Activated CD8-positive, alpha-beta T cell treated with anti-CD3 and anti-CD28 coated beads for 36 hours (primary cell): ENCODE data around the gene CLIC1. TPM values are rescaled to one million over a fixed set of nuclear protein-coding genes. Genes with fewer than 3 reads are reported as not detected.

Source experiments
- ATAC-seq: fragments of 200-7000 bp; cut with Tn5 transposase; one replicate; pipeline ENCODE4 v1.10.0; 2021; ENCODE audit warnings: mild to moderate bottlenecking, moderate library complexity
- CTCF ChIA-PET: fragments of 350-600 bp; sonication (Branson Sonifier 250); formaldehyde crosslinking; loops from one replicate; lab custom pipeline; 2021; ENCODE audit warnings: antibody characterized with exemption; lab: Charles Lee
- POLR2A ChIA-PET: fragments of 350-600 bp; sonication (Branson Sonifier 250); formaldehyde crosslinking; loops from one replicate; lab custom pipeline; 2021; ENCODE audit warnings: antibody characterized with exemption; lab: Charles Lee
- DNase-seq: peaks from one replicate; pipeline ENCODE4 v3.0.0-alpha.2; 2020
- H3K27ac Mint-ChIP-seq: one replicate; pipeline ENCODE4 v1.8.0; 2021; ENCODE audit warnings: mild to moderate bottlenecking, mixed read lengths
- H3K27me3 Mint-ChIP-seq: one replicate; pipeline ENCODE4 v1.8.0; 2021; ENCODE audit warnings: mixed read lengths
- H3K36me3 Mint-ChIP-seq: one replicate; pipeline ENCODE4 v1.8.0; 2021; ENCODE audit warnings: low read depth, mixed read lengths
- H3K4me1 Mint-ChIP-seq: one replicate; pipeline ENCODE4 v1.8.0; 2021; ENCODE audit warnings: low read depth, mixed read lengths
- H3K4me3 Mint-ChIP-seq: one replicate; pipeline ENCODE4 v1.8.0; 2021; ENCODE audit warnings: mild to moderate bottlenecking, moderate library complexity, mixed read lengths
- H3K9me3 Mint-ChIP-seq: one replicate; pipeline ENCODE4 v1.8.0; 2021; ENCODE audit warnings: mixed read lengths
- intact Hi-C: fragments of 100-400 bp; cut with micrococcal nuclease; formaldehyde crosslinking; loops from one replicate; pipeline ENCODE4 v1.10.0; 2022
- total RNA-seq, 2 experiments: library from RNA; stranded (reverse); gene quantifications; one replicate each; pipeline ENCODE4 v1.2.3, GENCODE V29; 2021
- TF ChIP-seq, protein P1 (sequence below): fragments of 200-600 bp; IDR thresholded peaks from one replicate; pipeline ENCODE4 v1.8.0; 2022; ENCODE audit warnings: antibody characterized with exemption, mild to moderate bottlenecking

The CLIC1 gene
- total RNA-seq, 2 experiments from 2014 or later = 334 to 346 TPM

DNA sequence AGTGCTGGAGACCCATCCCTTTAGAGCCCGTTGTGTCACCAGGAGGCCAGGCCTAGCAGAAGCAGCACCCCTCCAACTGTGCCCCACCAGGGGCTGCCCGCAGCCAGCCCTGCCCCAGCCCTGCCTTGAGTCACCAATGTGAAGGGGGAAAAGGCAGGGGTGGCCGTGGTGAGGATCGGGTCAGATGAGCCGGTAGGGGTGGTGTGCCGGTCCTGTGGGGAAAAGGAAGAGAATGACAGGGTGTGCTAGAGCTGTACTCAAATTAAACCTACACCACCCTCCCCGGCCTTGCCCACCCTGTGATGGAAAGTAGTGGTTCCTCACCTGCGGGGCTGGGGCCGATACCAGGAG, 29.2 kb upstream of the CLIC1 start:
- Mint-ChIP-seq H3K4me3 (no peak overlapping the region), H3K27ac (no peak overlapping the region), H3K27me3 (no peaks in the 10 kb centered on the region), H3K9me3 (no peaks in the 10 kb centered on the region), H3K4me1 (peaks cover 7% of the 10 kb centered on the region), H3K36me3 (peaks cover 18% of the 10 kb centered on the region)
- ChIA-PET CTCF (no interaction called here), POLR2A (interaction anchor here (1.1 to 2.0 kb wide), 5 partner anchors 9 to 43 kb away, joined by 4 to 5 read pairs (median 5); partner anchors contain the start of genes LY6G6C, MPIG6B and VWA7)
- ATAC-seq (no peak), DNase-seq (no peak)
- TF ChIP-seq, protein P1, sequence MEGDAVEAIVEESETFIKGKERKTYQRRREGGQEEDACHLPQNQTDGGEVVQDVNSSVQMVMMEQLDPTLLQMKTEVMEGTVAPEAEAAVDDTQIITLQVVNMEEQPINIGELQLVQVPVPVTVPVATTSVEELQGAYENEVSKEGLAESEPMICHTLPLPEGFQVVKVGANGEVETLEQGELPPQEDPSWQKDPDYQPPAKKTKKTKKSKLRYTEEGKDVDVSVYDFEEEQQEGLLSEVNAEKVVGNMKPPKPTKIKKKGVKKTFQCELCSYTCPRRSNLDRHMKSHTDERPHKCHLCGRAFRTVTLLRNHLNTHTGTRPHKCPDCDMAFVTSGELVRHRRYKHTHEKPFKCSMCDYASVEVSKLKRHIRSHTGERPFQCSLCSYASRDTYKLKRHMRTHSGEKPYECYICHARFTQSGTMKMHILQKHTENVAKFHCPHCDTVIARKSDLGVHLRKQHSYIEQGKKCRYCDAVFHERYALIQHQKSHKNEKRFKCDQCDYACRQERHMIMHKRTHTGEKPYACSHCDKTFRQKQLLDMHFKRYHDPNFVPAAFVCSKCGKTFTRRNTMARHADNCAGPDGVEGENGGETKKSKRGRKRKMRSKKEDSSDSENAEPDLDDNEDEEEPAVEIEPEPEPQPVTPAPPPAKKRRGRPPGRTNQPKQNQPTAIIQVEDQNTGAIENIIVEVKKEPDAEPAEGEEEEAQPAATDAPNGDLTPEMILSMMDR = no peak
- intact Hi-C loops = no loop called here

DNA sequence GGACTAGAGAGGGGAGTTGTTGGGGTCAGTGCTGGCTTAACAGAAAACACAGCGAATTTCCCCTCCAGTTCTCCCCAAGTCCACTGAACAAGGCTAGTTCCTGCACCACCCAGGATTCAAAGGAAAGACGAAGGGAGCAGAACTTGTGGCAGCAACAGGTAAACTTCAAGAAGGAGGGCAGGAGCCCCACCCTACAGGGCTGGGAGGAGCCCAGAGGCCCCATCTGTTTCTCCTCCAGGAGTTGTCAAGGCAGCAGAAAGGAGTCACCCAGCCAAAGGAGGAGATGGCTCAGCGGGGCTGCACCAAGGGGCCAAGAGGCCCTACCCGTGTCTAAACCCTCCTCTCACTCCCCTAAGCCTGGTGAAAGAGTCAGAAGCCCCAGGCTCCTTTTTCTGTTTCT, 27.9 kb upstream of the CLIC1 start:
- ATAC-seq (peak; percentile 18), DNase-seq (no peak)
- Mint-ChIP-seq H3K4me1 (no peaks in the 10 kb centered on the region), H3K9me3 (no peaks in the 10 kb centered on the region), H3K4me3 (no peak overlapping the region), H3K36me3 (peaks cover 31% of the 10 kb centered on the region), H3K27me3 (no peaks in the 10 kb centered on the region), H3K27ac (no peak overlapping the region)
- intact Hi-C loops = no loop called here
- TF ChIP-seq, protein P1 = no peak
- ChIA-PET POLR2A (interaction anchor here (0.7 to 1.5 kb wide), 3 partner anchors 11 to 221 kb away, joined by 3 read pairs; partner anchors contain the start of gene LY6G6F), CTCF (no interaction called here)

DNA sequence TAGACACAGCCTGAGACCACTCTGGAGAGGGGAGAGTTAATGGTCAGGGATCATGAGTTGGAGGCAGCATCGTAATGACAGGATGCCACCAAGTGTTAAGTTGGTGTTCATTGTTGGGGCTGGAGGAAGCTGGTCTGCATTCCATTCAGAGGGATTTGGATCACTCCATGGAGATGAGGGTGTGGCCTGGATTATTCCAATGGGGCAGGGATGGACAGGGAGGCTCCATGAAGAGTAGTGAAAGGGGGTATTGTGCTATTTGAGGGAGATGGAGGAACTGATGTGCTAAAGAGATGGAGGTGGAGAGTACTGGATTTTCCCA, 27.2 kb upstream of the CLIC1 start:
- ChIA-PET POLR2A (interaction anchor here (1.0 to 1.5 kb wide), 3 partner anchors 9 to 221 kb away, joined by 3 read pairs; no protein-coding TSS in a partner anchor), CTCF (no interaction called here)
- no peaks in the 10 kb centered on the region for H3K4me1 Mint-ChIP-seq
- no peak overlapping the region for H3K4me3 Mint-ChIP-seq
- intact Hi-C loops = no loop called here
- no peaks in the 10 kb centered on the region for H3K27me3 Mint-ChIP-seq
- DNase-seq (no peak), ATAC-seq (no peak)
- TF ChIP-seq, protein P1 = no peak
- no peaks in the 10 kb centered on the region for H3K9me3 Mint-ChIP-seq
- no peak overlapping the region for H3K27ac Mint-ChIP-seq
- H3K36me3 Mint-ChIP-seq = peaks cover 37% of the 10 kb centered on the region

GRCh38 chr6:31762878-31763618, 26.7 kb upstream of the CLIC1 start:
- POLR2A ChIA-PET = interaction anchor here (1.0 to 1.5 kb wide), 3 partner anchors 10 to 220 kb away, joined by 3 read pairs; no protein-coding TSS in a partner anchor
- Mint-ChIP-seq H3K36me3 (peaks cover 39% of the 10 kb centered on the region), H3K27me3 (no peaks in the 10 kb centered on the region), H3K27ac (no peak overlapping the region), H3K4me1 (no peaks in the 10 kb centered on the region), H3K4me3 (no peak overlapping the region), H3K9me3 (no peaks in the 10 kb centered on the region)
- intact Hi-C loops = no loop called here
- CTCF ChIA-PET = no interaction called here
- DNase-seq (no peak), ATAC-seq (no peak)
- TF ChIP-seq, protein P1 = no peak

GRCh38 chr6:31762356-31762755, 26.0 kb upstream of the CLIC1 start, which contains the start of gene SAPCD1:
TSS of gene SAPCD1 (plus strand) at chr6:31762656. CDS start at chr6:31763055, 399 bp downstream.
- ChIA-PET POLR2A (interaction anchor here (0.9 to 1.1 kb wide), 2 partner anchors 11 kb away, joined by 3 to 4 read pairs; no protein-coding TSS in a partner anchor), CTCF (interaction anchor here (1.0 kb wide), 1 partner anchor 8 kb away, joined by 4 read pairs; no protein-coding TSS in a partner anchor)
- H3K36me3 Mint-ChIP-seq = peaks cover 44% of the 10 kb centered on the region

More at GRCh38 chr6:31762356-31762755, 26.0 kb upstream of the CLIC1 start, which contains the start of gene SAPCD1:
- no peak for ATAC-seq
- no peak within 1 kb of the TSS for H3K27ac Mint-ChIP-seq
- H3K4me3 Mint-ChIP-seq = no peak within 1 kb of the TSS
- H3K9me3 Mint-ChIP-seq = no peaks in the 10 kb centered on the region
- H3K4me1 Mint-ChIP-seq = no peaks in the 10 kb centered on the region
- intact Hi-C loops = no loop called here
- DNase-seq = no peak
- no peaks in the 10 kb centered on the region for H3K27me3 Mint-ChIP-seq
- TF ChIP-seq, protein P1 = no peak
